Glomerular visceral epithelial cell (primary cell): Measurements from ENCODE around the gene PCDHB4.
"Not testable (repeated sequence)": the region's sequence is repeated elsewhere in the genome, so short reads cannot be mapped to it uniquely, and the experiment has no call there.

Source experiments
- DNase-seq: peaks from one replicate; pipeline ENCODE4 v3.0.0-alpha.2; 2016; ENCODE audit errors: extremely low spot score

PCDHB4 gene

GRCh38 chr5:141121563-141121962, at the start of gene PCDHB4:
Gene PCDHB4 (plus strand): TSS chr5:141121818. CDS start chr5:141121999, 181 bp downstream.
- no peak for DNase-seq

GRCh38 chr5:141077826-141078225, 43.8 kb upstream of the PCDHB4 start:
- no peak for DNase-seq

- DNase-seq, result no peak
Observed at GRCh38 chr5:141082228-141082627, 39.4 kb upstream of the PCDHB4 start.

GRCh38 chr5:141084487-141084989, 37.1 kb upstream of the PCDHB4 start:
- DNase-seq, result peak; percentile 55

- DNase-seq, result peak; percentile 18
Observed at GRCh38 chr5:141094481-141095262, 26.9 kb upstream of the PCDHB4 start, which contains the start of gene PCDHB2. Gene PCDHB2 (plus strand): TSS chr5:141094615. CDS start chr5:141094791, 176 bp downstream.

GRCh38 chr5:141095263-141095641, 26.4 kb upstream of the PCDHB4 start:
- DNase-seq, result no peak

GRCh38 chr5:141096181-141096580, 25.4 kb upstream of the PCDHB4 start:
- DNase-seq, result not testable (repeated sequence)

- DNase-seq, result not testable (repeated sequence)
Observed at GRCh38 chr5:141096586-141096985, 25.0 kb upstream of the PCDHB4 start.

GRCh38 chr5:141100243-141100805, 21.3 kb upstream of the PCDHB4 start, which contains the start of gene PCDHB3:
Gene PCDHB3 (plus strand): TSS chr5:141100473. CDS start chr5:141100650, 177 bp downstream.
- peak; percentile 38 for DNase-seq

- no peak for DNase-seq
Observed at GRCh38 chr5:141101059-141101458, 20.6 kb upstream of the PCDHB4 start.

GRCh38 chr5:141102070-141102469, 19.5 kb upstream of the PCDHB4 start:
- not testable (repeated sequence) for DNase-seq

- DNase-seq, result not testable (repeated sequence)
Observed at GRCh38 chr5:141102471-141102870, 19.1 kb upstream of the PCDHB4 start.

- DNase-seq, result no peak
Observed at GRCh38 chr5:141105350-141105749, 16.3 kb upstream of the PCDHB4 start.

GRCh38 chr5:141119250-141119649, 2.4 kb upstream of the PCDHB4 start:
- no peak for DNase-seq

GRCh38 chr5:141121985-141122384, 367 bp downstream of the PCDHB4 start:
- DNase-seq, result no peak

- not testable (repeated sequence) for DNase-seq
Observed at GRCh38 chr5:141123396-141124135, 1.9 kb downstream of the PCDHB4 start.

- no peak for DNase-seq
Observed at GRCh38 chr5:141127305-141127704, 5.7 kb downstream of the PCDHB4 start.

GRCh38 chr5:141135030-141135717, 13.6 kb downstream of the PCDHB4 start, which contains the start of gene PCDHB5:
Gene PCDHB5 (plus strand): TSS chr5:141135206. CDS start chr5:141135435, 229 bp downstream.
- peak; percentile 36 for DNase-seq

GRCh38 chr5:141135718-141136266, 14.2 kb downstream of the PCDHB4 start:
- no peak for DNase-seq

GRCh38 chr5:141137346-141137745, 15.7 kb downstream of the PCDHB4 start:
- not testable (repeated sequence) for DNase-seq

GRCh38 chr5:141149812-141150211, 28.2 kb downstream of the PCDHB4 start, which contains the start of gene PCDHB6:
Gene PCDHB6 (plus strand): TSS chr5:141150057. CDS start chr5:141150258, 201 bp downstream.
- peak; percentile 28 for DNase-seq
